ENCODE measurements around the gene WIZ. TPM values are rescaled to one million over a fixed set of nuclear protein-coding genes. Genes with fewer than 3 reads are reported as not detected.

The WIZ gene
- total and polyA plus RNA-seq, 10 of the 15 experiments (the other 5 are each of a cell fraction or from before 2014, with no cell fraction given) = 0.10 to 26.7 (median 2.7) TPM

DNA sequence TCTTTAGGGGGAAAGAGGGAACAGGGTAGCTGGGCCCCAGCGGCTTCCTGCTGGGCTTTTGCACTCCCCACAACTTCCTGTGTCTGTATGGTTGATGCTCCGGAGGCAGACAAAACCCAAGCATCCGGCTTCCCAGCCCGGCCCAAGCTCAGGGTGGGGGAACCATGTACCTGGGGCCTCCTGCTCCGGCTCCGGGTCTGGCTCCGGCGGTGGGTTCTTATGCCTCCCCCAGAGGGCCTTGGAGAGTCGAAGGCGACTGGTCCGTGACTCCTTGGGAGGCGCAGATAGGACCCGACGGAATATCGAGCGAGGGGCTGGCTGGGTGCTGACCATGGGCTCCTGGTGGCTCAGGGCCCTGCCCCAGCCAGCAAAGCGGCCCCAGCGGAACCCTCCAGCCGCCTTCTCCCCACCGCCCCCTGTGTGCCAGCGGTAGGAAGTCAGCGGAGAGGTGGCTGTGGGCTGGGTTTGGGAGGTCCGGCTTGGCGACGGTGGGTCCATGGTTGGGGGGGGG lies 14.2 kb upstream of the WIZ start (continued):
- TF ChIP-seq, protein P1, sequence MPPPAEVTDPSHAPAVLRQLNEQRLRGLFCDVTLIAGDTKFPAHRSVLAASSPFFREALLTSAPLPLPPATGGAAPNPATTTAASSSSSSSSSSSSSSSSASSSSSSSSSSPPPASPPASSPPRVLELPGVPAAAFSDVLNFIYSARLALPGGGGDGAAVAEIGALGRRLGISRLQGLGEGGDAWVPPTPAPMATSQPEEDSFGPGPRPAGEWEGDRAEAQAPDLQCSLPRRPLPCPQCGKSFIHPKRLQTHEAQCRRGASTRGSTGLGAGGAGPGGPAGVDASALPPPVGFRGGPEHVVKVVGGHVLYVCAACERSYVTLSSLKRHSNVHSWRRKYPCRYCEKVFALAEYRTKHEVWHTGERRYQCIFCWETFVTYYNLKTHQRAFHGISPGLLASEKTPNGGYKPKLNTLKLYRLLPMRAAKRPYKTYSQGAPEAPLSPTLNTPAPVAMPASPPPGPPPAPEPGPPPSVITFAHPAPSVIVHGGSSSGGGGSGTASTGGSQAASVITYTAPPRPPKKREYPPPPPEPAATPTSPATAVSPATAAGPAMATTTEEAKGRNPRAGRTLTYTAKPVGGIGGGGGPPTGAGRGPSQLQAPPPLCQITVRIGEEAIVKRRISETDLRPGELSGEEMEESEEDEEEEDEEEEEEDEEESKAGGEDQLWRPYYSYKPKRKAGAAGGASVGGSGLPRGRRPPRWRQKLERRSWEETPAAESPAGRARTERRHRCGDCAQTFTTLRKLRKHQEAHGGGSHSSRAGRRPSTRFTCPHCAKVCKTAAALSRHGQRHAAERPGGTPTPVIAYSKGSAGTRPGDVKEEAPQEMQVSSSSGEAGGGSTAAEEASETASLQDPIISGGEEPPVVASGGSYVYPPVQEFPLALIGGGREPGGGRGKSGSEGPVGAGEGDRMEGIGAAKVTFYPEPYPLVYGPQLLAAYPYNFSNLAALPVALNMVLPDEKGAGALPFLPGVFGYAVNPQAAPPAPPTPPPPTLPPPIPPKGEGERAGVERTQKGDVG (CRISPR knock-in tag; IDR thresholded peaks at IDR 0.05) = no peak
- TF ChIP-seq CREM (IDR thresholded peaks at IDR 0.05; ENCODE audit: low read depth) (peak; percentile 56), NR2C2 (IDR thresholded peaks at IDR 0.05; ENCODE audit: borderline replicate concordance, control insufficient read depth, insufficient read length, low read depth) (no peak), KAT2A (conservative IDR thresholded peaks at IDR 0.05; ENCODE audit: control insufficient read depth, low read depth, low read length) (no peak), YY1 (IDR thresholded peaks at IDR 0.05; ENCODE audit: low read depth, low read length) (0 out of 2 replicates have a peak, but pooled peaks have one; percentile 71), BCL11A (IDR thresholded peaks at IDR 0.05; ENCODE audit: low read depth, low read length) (no peak), ATF7 (IDR thresholded peaks at IDR 0.05; ENCODE audit: low read depth) (no peak), FOXM1 (IDR thresholded peaks at IDR 0.05; ENCODE audit: low read depth, low read length) (no peak), JUNB (IDR thresholded peaks at IDR 0.05) (no peak), CBX3 (IDR thresholded peaks at IDR 0.05; ENCODE audit: borderline replicate concordance, low read depth) (no peak), USF1 (IDR thresholded peaks at IDR 0.05; ENCODE audit: borderline replicate concordance, extremely low read length, insufficient read depth, low read depth, low read length) (no peak), MLLT1 (IDR thresholded peaks at IDR 0.05) (no peak; the same call in 1 of the 2 replicates), ZBED1 (IDR thresholded peaks at IDR 0.05; ENCODE audit: borderline replicate concordance) (no peak), RB1 (IDR thresholded peaks at IDR 0.05; ENCODE audit: borderline replicate concordance) (peak; percentile 24; the same call in 1 of the 2 replicates), SUPT20H (IDR thresholded peaks at IDR 0.05; ENCODE audit: borderline replicate concordance, control insufficient read depth, low read depth, low read length) (no peak), POLR2AphosphoS5 (IDR thresholded peaks at IDR 0.05; ENCODE audit: low read length) (peak; percentile 76), FOS (IDR thresholded peaks at IDR 0.05; ENCODE audit: borderline replicate concordance, extremely low read depth, insufficient read length) (no peak), CBX5 (IDR thresholded peaks at IDR 0.05; ENCODE audit: low read depth) (no peak)
- TF ChIP-seq, protein P2, sequence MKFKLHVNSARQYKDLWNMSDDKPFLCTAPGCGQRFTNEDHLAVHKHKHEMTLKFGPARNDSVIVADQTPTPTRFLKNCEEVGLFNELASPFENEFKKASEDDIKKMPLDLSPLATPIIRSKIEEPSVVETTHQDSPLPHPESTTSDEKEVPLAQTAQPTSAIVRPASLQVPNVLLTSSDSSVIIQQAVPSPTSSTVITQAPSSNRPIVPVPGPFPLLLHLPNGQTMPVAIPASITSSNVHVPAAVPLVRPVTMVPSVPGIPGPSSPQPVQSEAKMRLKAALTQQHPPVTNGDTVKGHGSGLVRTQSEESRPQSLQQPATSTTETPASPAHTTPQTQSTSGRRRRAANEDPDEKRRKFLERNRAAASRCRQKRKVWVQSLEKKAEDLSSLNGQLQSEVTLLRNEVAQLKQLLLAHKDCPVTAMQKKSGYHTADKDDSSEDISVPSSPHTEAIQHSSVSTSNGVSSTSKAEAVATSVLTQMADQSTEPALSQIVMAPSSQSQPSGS (IDR thresholded peaks at IDR 0.05; ENCODE audit: low read length) = no peak
- TF ChIP-seq, protein P3, sequence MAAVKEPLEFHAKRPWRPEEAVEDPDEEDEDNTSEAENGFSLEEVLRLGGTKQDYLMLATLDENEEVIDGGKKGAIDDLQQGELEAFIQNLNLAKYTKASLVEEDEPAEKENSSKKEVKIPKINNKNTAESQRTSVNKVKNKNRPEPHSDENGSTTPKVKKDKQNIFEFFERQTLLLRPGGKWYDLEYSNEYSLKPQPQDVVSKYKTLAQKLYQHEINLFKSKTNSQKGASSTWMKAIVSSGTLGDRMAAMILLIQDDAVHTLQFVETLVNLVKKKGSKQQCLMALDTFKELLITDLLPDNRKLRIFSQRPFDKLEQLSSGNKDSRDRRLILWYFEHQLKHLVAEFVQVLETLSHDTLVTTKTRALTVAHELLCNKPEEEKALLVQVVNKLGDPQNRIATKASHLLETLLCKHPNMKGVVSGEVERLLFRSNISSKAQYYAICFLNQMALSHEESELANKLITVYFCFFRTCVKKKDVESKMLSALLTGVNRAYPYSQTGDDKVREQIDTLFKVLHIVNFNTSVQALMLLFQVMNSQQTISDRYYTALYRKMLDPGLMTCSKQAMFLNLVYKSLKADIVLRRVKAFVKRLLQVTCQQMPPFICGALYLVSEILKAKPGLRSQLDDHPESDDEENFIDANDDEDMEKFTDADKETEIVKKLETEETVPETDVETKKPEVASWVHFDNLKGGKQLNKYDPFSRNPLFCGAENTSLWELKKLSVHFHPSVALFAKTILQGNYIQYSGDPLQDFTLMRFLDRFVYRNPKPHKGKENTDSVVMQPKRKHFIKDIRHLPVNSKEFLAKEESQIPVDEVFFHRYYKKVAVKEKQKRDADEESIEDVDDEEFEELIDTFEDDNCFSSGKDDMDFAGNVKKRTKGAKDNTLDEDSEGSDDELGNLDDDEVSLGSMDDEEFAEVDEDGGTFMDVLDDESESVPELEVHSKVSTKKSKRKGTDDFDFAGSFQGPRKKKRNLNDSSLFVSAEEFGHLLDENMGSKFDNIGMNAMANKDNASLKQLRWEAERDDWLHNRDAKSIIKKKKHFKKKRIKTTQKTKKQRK (IDR thresholded peaks at IDR 0.05; ENCODE audit: low read depth, low read length) = no peak
